Stimulated activated CD4-positive, alpha-beta T cell treated with anti-CD3 and anti-CD28 coated beads, Interleukin-12 subunit alpha, Interleukin-12 subunit beta, amount 100 ng/mL, for 48 hours (primary cell): ENCODE data around the gene SIRT2.
"Not testable (repeated sequence)": the region's sequence is repeated elsewhere in the genome, so short reads cannot be mapped to it uniquely, and the experiment has no call there.

Source experiments
- DNase-seq, 3 donors: peaks; one replicate each; pipeline ENCODE4 v3.0.0-alpha.2; 2020; ENCODE audit warnings: low read depth in 2 of 3, low spot score in 1 of 3

The SIRT2 gene

DNA sequence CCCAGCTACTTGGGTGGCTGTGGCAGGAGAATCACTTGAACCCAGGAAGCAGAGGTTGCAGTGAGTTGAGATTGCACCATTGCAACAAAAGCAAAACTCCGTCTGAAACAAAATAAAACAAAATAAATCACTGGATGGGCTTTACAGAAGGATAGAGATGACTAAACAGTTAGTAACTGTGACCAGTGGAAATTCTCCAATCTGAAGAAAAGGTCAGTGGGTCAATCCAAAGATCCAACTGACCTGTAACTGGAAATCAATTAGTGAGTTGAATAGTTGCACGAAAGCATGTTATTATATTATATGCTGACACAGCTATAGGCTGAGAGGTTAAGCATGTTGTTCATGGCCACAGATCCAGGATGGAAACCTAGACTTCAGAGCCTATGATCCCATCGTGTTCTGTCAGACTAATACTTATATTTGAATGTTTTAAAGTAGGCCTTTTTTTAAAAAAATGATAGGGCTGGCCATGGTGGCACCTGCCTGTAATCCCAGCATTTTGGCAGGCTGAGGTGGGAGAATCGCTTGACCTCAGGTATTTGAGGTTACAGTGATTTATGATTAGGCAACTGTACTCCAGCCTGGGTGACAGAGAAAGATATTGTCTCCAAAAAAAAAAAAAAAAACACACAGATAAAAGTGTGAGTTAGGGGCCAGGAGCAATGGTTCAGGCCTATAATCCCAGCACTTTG lies 69.2 kb downstream of the SIRT2 start:
- no peak for DNase-seq

DNA sequence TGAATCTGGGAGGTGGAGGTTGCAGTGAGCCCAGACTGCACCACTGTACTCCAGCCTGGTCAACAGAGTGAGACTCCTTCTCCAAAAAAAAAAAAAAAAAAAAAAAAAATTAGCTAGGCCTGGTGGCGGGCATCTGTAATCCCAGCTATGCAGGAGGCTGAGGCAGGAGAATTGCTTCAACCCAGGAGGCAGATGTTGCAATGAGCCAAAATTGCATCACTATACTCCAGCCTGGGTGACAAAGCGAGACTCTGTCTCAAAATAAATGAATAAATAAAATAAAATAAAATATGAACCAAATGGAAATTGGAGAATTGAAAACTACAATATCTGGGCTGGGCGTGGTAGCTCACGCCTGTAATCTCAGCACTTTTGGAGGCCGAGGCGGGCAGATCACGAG lies 70.2 kb downstream of the SIRT2 start:
- not testable (repeated sequence) for DNase-seq
